AG09319 (cell line): ENCODE data around the gene LDAH.

Experiments used
- DNase-seq: peaks from one replicate; pipeline ENCODE4 v3.0.0-alpha.2; 2010; ENCODE audit warnings: low read depth; ENCODE audit errors: extremely low read depth
- TF ChIP-seq, protein P1 (sequence below): IDR thresholded peaks from 2 replicates; pipeline ENCODE4 v1.5.1; 2011; ENCODE audit warnings: low read depth, mild to moderate bottlenecking, inconsistent platforms, low read length, moderate library complexity

The LDAH gene

DNA sequence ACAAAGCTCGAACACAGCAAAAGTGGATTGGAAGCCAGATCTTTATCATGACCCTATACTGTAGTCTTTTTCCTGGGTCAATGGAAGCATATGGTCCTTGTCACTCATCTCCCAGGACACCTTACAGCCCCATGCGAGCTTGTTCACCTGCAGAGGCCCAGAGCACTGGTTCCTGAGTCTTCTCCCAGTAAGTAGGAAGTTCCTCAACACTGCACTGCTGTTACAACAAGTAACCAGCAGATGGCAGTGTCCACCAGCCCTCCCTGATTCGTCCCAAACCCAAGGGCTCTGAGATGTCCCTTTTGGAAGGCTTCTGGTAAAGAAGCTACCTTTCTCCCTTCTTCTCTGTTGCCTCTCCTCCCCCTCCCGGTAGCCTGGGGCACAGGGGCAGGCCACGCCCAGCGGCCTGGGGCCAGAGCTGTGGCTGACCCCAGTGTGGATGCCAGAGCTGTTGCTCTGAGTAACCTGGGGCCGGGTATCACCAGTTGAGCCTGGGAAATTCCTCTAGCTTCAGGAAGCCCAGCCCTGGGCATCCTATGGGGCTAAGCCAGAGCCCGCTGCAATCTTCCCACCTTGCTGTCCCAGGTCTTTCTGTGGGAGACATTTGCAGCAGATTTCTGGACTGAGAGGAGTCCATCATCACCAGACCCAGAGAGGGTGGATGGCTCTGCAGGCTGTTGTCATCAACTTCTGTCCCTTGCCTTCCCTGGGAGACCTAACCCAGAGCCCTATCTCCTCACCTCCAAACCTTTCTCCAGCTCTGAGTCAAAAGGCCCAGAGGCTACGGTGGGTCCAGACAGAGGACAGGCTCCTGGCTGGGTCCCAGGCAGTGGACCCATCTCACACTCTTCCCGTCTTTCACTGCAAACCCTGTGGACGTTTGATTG lies 161.2 kb downstream of the LDAH start:
- peak; percentile 49 for DNase-seq
- TF ChIP-seq, protein P1, sequence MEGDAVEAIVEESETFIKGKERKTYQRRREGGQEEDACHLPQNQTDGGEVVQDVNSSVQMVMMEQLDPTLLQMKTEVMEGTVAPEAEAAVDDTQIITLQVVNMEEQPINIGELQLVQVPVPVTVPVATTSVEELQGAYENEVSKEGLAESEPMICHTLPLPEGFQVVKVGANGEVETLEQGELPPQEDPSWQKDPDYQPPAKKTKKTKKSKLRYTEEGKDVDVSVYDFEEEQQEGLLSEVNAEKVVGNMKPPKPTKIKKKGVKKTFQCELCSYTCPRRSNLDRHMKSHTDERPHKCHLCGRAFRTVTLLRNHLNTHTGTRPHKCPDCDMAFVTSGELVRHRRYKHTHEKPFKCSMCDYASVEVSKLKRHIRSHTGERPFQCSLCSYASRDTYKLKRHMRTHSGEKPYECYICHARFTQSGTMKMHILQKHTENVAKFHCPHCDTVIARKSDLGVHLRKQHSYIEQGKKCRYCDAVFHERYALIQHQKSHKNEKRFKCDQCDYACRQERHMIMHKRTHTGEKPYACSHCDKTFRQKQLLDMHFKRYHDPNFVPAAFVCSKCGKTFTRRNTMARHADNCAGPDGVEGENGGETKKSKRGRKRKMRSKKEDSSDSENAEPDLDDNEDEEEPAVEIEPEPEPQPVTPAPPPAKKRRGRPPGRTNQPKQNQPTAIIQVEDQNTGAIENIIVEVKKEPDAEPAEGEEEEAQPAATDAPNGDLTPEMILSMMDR: peak; percentile 98

DNA sequence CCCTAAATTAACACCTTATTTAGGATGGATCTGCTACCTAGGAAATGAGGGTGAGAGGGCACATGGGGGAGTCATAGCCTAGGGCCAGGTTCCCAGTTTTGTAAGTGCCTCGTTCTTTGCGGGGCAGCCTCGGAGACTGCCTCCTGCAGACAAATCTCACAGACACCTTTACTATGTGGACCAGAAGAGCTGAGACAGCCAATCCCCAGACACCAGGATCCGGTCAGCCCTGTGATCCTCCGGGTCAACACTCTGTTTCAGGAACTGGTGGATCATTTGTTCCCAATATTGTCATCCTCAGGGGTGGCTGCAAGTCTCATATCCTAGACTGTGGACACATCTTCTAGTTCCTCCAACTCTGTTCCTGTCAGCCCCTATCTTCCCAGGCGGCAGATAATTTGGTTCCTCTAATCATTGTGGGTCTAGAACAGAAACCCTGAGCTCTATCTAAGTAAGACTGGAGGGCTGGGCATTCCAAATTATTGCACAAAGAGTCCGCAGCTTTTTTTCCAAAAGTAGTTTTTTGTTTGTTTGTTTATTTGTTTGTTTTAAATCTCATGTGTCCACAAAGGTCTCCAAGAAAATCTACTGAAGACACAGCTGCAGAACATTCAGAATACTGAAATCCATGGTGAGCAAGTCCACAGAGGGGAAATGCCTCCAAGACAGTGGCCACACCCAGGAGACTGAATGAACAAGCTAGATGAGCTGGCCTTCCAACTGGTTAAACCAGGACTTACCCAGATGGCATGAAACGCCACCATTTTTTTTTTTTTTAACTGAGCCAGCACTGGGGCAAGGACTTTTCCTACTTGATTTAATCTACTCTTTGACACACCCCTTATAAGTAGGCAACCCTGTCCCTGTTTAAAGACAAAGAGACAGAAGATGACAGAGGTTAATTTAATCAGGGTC lies 162.1 kb downstream of the LDAH start:
- TF ChIP-seq, protein P1: no peak; the same call in 1 of the 2 replicates
- DNase-seq: no peak

GRCh38 chr2:20657522-20658235 lies 165.2 kb downstream of the LDAH start:
- TF ChIP-seq, protein P1: no peak
- DNase-seq: no peak

DNA sequence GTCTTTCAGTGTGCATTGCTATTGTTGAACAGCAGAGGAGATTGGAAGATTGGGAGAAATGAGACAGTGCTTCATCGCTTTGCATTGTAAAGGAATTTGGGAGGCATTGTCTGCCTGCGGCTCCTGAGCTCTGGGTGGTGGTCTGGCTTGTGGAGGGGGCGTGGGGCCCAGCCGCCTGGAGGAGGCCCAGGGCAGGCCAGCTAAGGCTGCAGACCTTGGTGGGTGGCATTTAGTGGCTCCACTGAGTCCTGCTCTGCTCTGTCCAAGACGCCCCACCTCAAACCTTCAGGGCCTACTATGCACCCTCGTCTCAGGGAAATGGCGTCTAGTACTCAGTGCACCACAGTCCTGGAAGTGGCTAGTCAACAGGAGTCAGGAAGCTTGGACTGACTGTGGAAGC lies 166.3 kb downstream of the LDAH start:
- TF ChIP-seq, protein P1: no peak
- DNase-seq: no peak

DNA sequence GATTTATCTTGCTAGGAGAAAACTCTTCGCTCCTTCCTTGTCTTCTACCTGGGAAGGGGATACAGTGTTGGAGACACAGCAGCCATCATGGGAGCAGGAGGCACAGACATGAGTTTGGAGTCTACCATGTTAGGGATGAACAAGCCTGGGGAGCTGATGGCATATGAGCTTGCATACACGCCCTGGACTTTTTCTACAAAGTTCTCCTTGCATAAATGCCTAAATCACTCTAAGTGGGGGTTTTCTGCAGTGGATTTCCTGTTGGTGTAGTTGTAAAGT lies 168.4 kb downstream of the LDAH start:
- DNase-seq: no peak

DNA sequence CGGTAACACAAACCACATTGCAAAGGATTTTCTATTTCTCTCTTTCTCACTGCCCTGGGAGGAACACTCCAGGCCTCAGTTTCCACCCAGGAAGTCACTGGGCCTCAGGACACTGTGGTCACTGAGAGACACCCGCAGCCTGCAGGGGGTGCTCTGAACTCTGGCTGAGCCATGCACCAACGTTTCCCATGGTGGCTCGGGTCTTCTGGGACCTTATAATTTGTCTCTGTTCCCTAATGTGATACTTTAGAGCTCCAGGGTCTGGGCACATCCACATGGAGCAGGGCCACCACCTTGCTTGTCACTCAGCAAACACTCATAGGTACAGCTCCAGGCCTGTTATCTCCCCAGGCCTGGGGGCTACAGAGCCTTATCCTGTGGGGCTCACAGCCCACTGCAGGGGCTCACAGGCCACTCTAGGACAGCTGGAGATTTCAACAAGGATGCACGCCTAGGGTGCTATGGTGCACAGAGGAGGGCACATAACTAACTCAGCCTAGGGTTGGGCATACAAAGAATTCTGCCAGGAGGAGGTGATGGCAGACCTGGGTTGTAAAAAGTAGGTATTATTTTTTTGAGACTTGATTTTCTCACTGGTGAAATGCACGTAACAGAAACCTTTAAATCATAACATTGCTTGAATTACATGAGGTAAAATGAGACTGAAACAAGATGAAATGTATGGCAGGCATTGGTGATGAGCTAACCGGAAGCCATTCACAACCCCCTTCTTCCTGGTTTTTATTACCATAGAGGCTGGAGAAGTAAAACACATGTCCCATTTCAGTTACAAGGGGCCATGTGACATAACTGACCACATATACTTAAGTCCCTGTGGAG lies 169.0 kb downstream of the LDAH start:
- TF ChIP-seq, protein P1: no peak
- DNase-seq: no peak

More for the DNA sequence above, 168.4 kb downstream of the LDAH start:
- TF ChIP-seq, protein P1: no peak
